SK-N-SH (cell line): ENCODE results near the gene TUBB8. TPM values are rescaled to one million over a fixed set of nuclear protein-coding genes. Genes with fewer than 3 reads are reported as not detected.
A peak's percentile ranks its signal among the peaks of the same experiment; 100 is the strongest.
"Not testable (repeated sequence)": the region's sequence is repeated elsewhere in the genome, so short reads cannot be mapped to it uniquely, and the experiment has no call there.

ENCODE experiments used
- CTCF ChIA-PET: fragments of 300-600, 350-600 bp; formaldehyde crosslinking; extraction: SDS; loops from one replicate; lab custom pipeline; 2021; lab: Yijun Ruan, JAX
- POLR2A ChIA-PET: fragments of 350-600 bp; sonication (Branson Sonifier 250); formaldehyde crosslinking; extraction: SDS; loops from one replicate; lab custom pipeline; 2020; ENCODE audit warnings: antibody characterized with exemption, inconsistent platforms; lab: Yijun Ruan, JAX
- DNase-seq: peaks from one replicate; pipeline ENCODE4 v3.0.0; 2012
- H2AFZ ChIP-seq: fragments of 200-600 bp; sonication (generic); 2 replicates; pipeline ENCODE4 v1.8.1; 2016; ENCODE audit warnings: antibody characterized with exemption, mild to moderate bottlenecking, low read depth
- H3F3A ChIP-seq: fragments of 200-600 bp; sonication (generic); replicated peaks from 2 replicates; pipeline ENCODE3; 2016; ENCODE audit warnings: antibody characterized with exemption, mild to moderate bottlenecking; ENCODE audit not compliant: insufficient read depth
- H3K27ac ChIP-seq, 2 experiments: fragments of 200-500 bp in 1 of 2; fragments of 200-600 bp in 1 of 2; sonication (Bioruptor generic) in 1 of 2; sonication (generic), shearing (Covaris generic) in 1 of 2; 2 replicates each; pipeline versions ENCODE4 v1.5.1 to v1.6.1; 2014 to 2016; ENCODE audit warnings: low read depth in 2 of 2, inconsistent platforms in 1 of 2, low read length in 1 of 2, mild to moderate bottlenecking in 1 of 2, mixed read lengths in 1 of 2
- H3K27me3 ChIP-seq: fragments of 200-600 bp; sonication (generic), shearing (Covaris generic); 2 replicates; pipeline ENCODE4 v1.6.1; 2016; ENCODE audit warnings: mixed run types; ENCODE audit not compliant: insufficient read depth
- H3K36me3 ChIP-seq, 2 experiments: fragments of 200-500 bp in 1 of 2; fragments of 200-600 bp in 1 of 2; sonication (Bioruptor generic) in 1 of 2; sonication (generic) in 1 of 2; replicated peaks in 1 of 2; 2 replicates each; pipeline versions ENCODE3 to v1.5.1; 2014 to 2016; ENCODE audit warnings: low read length in 1 of 2, mild to moderate bottlenecking in 1 of 2; ENCODE audit not compliant: insufficient read depth in 2 of 2, control insufficient read depth in 1 of 2
- H3K4me1 ChIP-seq, 2 experiments: fragments of 200-500 bp in 1 of 2; fragments of 200-600 bp in 1 of 2; sonication (Bioruptor generic) in 1 of 2; sonication (generic), shearing (Covaris generic) in 1 of 2; 2 replicates each; pipeline versions ENCODE4 v1.5.1 to v1.6.1; 2014 to 2016; ENCODE audit warnings: low read depth in 1 of 2, low read length in 1 of 2, mixed run types in 1 of 2; ENCODE audit not compliant: insufficient read depth in 2 of 2, control insufficient read depth in 1 of 2
- H3K4me2 ChIP-seq: fragments of 200-600 bp; sonication (generic), shearing (Covaris generic); 2 replicates; pipeline ENCODE4 v1.6.1; 2017; ENCODE audit warnings: mixed run types
- H3K4me3 ChIP-seq, 2 experiments: fragments of 200-500 bp in 1 of 2; fragments of 200-600 bp in 1 of 2; sonication (Bioruptor generic) in 1 of 2; sonication (generic), shearing (Covaris generic) in 1 of 2; 2 replicates each; pipeline versions ENCODE4 v1.5.1 to v1.8.1; 2014 to 2016; ENCODE audit warnings: low read depth in 2 of 2, inconsistent platforms in 1 of 2, low read length in 1 of 2, mild to moderate bottlenecking in 1 of 2, mixed read lengths in 1 of 2, moderate library complexity in 1 of 2
- H3K79me2 ChIP-seq: fragments of 200-600 bp; sonication (generic); 2 replicates; pipeline ENCODE4 v1.8.1; 2017; ENCODE audit warnings: mild to moderate bottlenecking; ENCODE audit not compliant: insufficient read depth
- H3K9ac ChIP-seq: fragments of 200-600 bp; sonication (generic); 2 replicates; pipeline ENCODE4 v1.6.1; 2017; ENCODE audit warnings: mixed run types
- H3K9me2 ChIP-seq: fragments of 200-600 bp; sonication (generic); 2 replicates; pipeline ENCODE4 v1.6.1; 2017; ENCODE audit warnings: mixed run types
- H3K9me3 ChIP-seq: fragments of 200-600 bp; sonication (generic); 2 replicates; pipeline ENCODE4 v1.6.1; 2017; ENCODE audit warnings: mixed run types, mild to moderate bottlenecking, moderate library complexity
- H4K20me1 ChIP-seq: fragments of 200-600 bp; sonication (generic); 2 replicates; pipeline ENCODE4 v1.6.1; 2017; ENCODE audit warnings: mild to moderate bottlenecking, mixed run types; ENCODE audit not compliant: insufficient read depth
- CHD2 ChIP-seq: fragments of 150-350 bp; IDR thresholded peaks from 2 replicates; pipeline ENCODE4 v1.6.1; 2018; ENCODE audit warnings: low read length; ENCODE audit not compliant: partially characterized antibody
- FOXJ3 ChIP-seq: sonication (generic); formaldehyde crosslinking; IDR thresholded peaks from 2 replicates; pipeline ENCODE4 v1.5.1; 2020; ENCODE audit warnings: mild to moderate bottlenecking, missing genetic modification reagents
- JUND ChIP-seq: IDR thresholded peaks from 2 replicates; pipeline ENCODE4 v1.4.0; 2012
- MEF2A ChIP-seq: IDR thresholded peaks from 2 replicates; pipeline ENCODE4 v1.4.0; 2012; ENCODE audit warnings: low read depth, borderline replicate concordance
- PBX3 ChIP-seq: IDR thresholded peaks from 2 replicates; pipeline ENCODE4; 2012
- POLR2AphosphoS5 ChIP-seq: IDR thresholded peaks from 2 replicates; pipeline ENCODE4 v1.6.1; 2012; ENCODE audit warnings: low read depth, low read length
- RAD21 ChIP-seq: IDR thresholded peaks from 2 replicates; pipeline ENCODE4 v1.6.1; 2012; ENCODE audit warnings: mild to moderate bottlenecking, low read length
- RCOR1 ChIP-seq: fragments of 150-350 bp; IDR thresholded peaks from 2 replicates; pipeline ENCODE4 v1.6.1; 2017; ENCODE audit warnings: antibody characterized with exemption, low read length
- REST ChIP-seq: IDR thresholded peaks from 2 replicates; pipeline ENCODE4 v1.6.1; 2012; ENCODE audit warnings: mild to moderate bottlenecking, low read depth, low read length, moderate library complexity
- RXRA ChIP-seq: IDR thresholded peaks from 2 replicates; pipeline ENCODE4 v1.4.0; 2012; ENCODE audit warnings: low read depth, mild to moderate bottlenecking, borderline replicate concordance
- SIN3A ChIP-seq: IDR thresholded peaks from 2 replicates; pipeline ENCODE4 v1.6.1; 2012; ENCODE audit warnings: low read depth, mild to moderate bottlenecking, low read length, moderate library complexity, borderline replicate concordance
- SMC3 ChIP-seq: IDR thresholded peaks from 2 replicates; pipeline ENCODE4 v1.6.1; 2012; ENCODE audit warnings: low read depth, low read length, improper control_type of control experiment
- USF2 ChIP-seq: fragments of 150-350 bp; IDR thresholded peaks from 2 replicates; pipeline ENCODE4 v1.6.1; 2017; ENCODE audit warnings: antibody characterized with exemption, low read length, low read depth, borderline replicate concordance
- WGBS: methylation state at CpG from one replicate; pipeline ENCODE4 v1.1.6; 2017; ENCODE audit warnings: low lambda C conversion rate; 5-methylcytosine and 5-hydroxymethylcytosine counted together
- polyA plus RNA-seq, 3 experiments: library from polyadenylated mRNA; depleted of rRNA; stranded (reverse); fragments of >200 nt; gene quantifications; 2 replicates each; pipeline ENCODE4 v1.2.3, GENCODE V29; 2012
- TF ChIP-seq, protein P1 (sequence below): fragments of 150-350 bp; IDR thresholded peaks from 2 replicates; pipeline ENCODE4 v1.6.1; 2016; ENCODE audit warnings: mild to moderate bottlenecking, low read depth, low read length

The TUBB8 gene
- polyA plus RNA-seq, 1 of the 3 experiments (the other 2 are of a cell fraction): 0.13 TPM

DNA sequence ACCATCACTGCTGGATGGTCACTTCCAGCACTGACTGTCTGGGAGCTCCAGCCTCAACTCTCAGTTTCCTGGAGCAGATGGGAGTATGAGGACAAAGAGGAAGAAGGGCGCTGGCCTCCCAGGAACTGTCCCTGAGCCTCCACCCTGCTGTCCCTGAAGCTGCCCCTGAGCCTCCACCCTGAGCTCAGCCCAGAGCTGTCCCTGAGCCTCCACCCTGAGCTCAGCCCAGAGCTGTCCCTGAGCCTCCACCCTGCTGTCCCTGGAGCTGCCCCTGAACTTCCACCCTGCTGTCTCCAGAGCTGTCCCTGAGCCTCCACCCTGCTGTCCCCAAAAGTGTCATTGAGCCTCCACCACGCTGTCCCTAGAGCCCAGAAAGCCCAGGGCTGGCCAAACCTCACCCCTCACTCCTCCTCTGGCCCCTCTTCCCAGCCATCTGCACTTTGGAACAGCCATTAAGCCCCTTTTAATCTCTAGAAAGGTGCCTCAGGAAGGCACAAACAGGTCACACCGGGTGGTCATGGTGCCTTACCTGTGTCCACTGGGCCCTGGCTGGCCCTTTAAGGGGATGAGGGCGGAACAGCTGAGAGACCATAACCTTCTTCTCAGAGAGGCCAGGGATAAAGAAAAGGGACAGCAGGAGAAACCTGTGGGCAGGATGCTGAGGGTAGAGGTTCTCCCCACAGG lies 30.6 kb upstream of the TUBB8 start:
- TF ChIP-seq, protein P1, sequence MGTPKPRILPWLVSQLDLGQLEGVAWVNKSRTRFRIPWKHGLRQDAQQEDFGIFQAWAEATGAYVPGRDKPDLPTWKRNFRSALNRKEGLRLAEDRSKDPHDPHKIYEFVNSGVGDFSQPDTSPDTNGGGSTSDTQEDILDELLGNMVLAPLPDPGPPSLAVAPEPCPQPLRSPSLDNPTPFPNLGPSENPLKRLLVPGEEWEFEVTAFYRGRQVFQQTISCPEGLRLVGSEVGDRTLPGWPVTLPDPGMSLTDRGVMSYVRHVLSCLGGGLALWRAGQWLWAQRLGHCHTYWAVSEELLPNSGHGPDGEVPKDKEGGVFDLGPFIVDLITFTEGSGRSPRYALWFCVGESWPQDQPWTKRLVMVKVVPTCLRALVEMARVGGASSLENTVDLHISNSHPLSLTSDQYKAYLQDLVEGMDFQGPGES: no peak
- TF ChIP-seq CHD2 (no peak), RAD21 (no peak), RCOR1 (no peak), POLR2AphosphoS5 (no peak), SIN3A (no peak), USF2 (no peak), SMC3 (no peak), MEF2A (no peak), RXRA (no peak), PBX3 (no peak), JUND (no peak)
- H3F3A ChIP-seq: no peaks in the 10 kb centered on the region
- no peak for DNase-seq
- no peak overlapping the region for H3K4me3 ChIP-seq
- H2AFZ ChIP-seq: no peak overlapping the region
- ChIA-PET POLR2A (no interaction called here), CTCF (no interaction called here)
- WGBS: 49% methylated on average over 3 of the region's 4 CpGs
- no peaks in the 10 kb centered on the region for H3K9me3 ChIP-seq
- no peak overlapping the region for H3K27ac ChIP-seq
- no peaks in the 10 kb centered on the region for H3K9me2 ChIP-seq
- no peaks in the 10 kb centered on the region for H3K36me3 ChIP-seq
- peaks cover 0 to 2% of the 10 kb centered on the region in 2 experiments; a peak in 1 of 4 replicates for H3K4me1 ChIP-seq
- no peaks in the 10 kb centered on the region for H4K20me1 ChIP-seq
- H3K4me2 ChIP-seq: no peak overlapping the region
- H3K79me2 ChIP-seq: no peaks in the 10 kb centered on the region
- H3K9ac ChIP-seq: no peak overlapping the region
- no peaks in the 10 kb centered on the region for H3K27me3 ChIP-seq

DNA sequence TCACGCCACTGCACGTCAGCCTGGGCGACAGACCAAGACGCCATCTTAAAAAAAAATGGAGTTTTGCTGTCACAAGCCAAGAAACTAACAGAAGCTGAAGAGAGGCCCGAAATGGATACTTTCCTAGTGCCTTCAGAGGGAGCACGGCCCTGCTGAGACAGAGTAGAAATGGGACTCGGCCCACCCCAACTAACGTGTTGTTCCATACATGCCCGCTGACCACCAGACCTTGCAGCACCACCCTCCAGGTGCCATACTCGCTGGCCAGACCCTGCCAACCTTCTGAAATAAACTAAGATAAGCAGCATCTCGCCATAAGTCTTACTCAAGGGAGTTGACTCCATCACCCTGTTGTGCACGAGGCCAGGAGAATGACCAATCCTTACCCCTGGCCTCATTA lies 29.5 kb upstream of the TUBB8 start:
- H3K36me3 ChIP-seq: no peaks in the 10 kb centered on the region
- no peak for DNase-seq
- H3K9me3 ChIP-seq: no peaks in the 10 kb centered on the region
- 75% methylated on average over 12 of the region's 12 CpGs for WGBS
- H3K9ac ChIP-seq: no peak overlapping the region
- H3K4me3 ChIP-seq: no peak overlapping the region
- no peak overlapping the region for H3K27ac ChIP-seq
- no peak overlapping the region for H2AFZ ChIP-seq
- H4K20me1 ChIP-seq: no peaks in the 10 kb centered on the region
- H3K4me1 ChIP-seq: peaks cover 0 to 2% of the 10 kb centered on the region in 2 experiments; a peak in 1 of 4 replicates
- H3K79me2 ChIP-seq: no peaks in the 10 kb centered on the region
- no peaks in the 10 kb centered on the region for H3F3A ChIP-seq
- H3K9me2 ChIP-seq: no peaks in the 10 kb centered on the region
- no peak overlapping the region for H3K4me2 ChIP-seq
- ChIA-PET CTCF (no interaction called here), POLR2A (no interaction called here)
- TF ChIP-seq REST (no peak), FOXJ3 (no peak)
- no peaks in the 10 kb centered on the region for H3K27me3 ChIP-seq

DNA sequence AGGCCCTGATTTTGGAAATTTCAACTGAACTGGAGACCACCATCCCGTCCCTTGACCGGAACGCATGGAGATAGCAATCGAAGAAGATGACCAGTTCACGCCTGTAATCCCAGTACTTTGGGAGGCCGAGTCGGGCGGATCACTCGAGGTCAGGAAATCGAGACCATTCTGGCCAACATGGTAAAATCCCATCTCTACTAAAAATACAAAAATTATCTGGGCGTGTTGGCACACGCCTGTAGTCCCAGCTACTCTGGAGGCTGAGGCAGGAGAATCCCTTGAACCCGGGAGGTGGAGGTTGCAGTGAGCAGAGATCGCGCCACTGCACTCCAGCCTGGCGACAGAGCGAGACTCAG lies 25.1 kb upstream of the TUBB8 start:
- H3K9me2 ChIP-seq, H3K27ac ChIP-seq, H3K4me1 ChIP-seq, H3F3A ChIP-seq, H3K79me2 ChIP-seq, H3K36me3 ChIP-seq, H3K27me3 ChIP-seq, DNase-seq, H4K20me1 ChIP-seq, H3K9ac ChIP-seq, H3K9me3 ChIP-seq, POLR2A ChIA-PET: not testable (repeated sequence)
- 32% methylated on average over 6 of the region's 17 CpGs for WGBS
- Histone ChIP-seq H3K4me3 (peak overlapping the region in 1 of 2 experiments; percentile 63; a peak in 3 of 4 replicates), H3K4me2 (peak overlapping the region; percentile 85), H2AFZ (0 out of 2 replicates have a peak overlapping the region, but pooled peaks have one; percentile 51)
- CTCF ChIA-PET: interaction anchor here (0.7 to 2.2 kb wide), 7 partner anchors 15 to 1743 kb away, joined by 3 to 10 read pairs (median 4); partner anchors contain the start of gene TUBB8
